Neuronal stem cell (in vitro differentiated cells): ENCODE measurements around the gene STARD7.

Experiments
- DNase-seq: peaks from one replicate; pipeline ENCODE4 v3.0.0-alpha.2; 2013; ENCODE audit warnings: low spot score
- H2AFZ ChIP-seq: one replicate; pipeline ENCODE4 v1.6.1; 2013; ENCODE audit warnings: mild to moderate bottlenecking, low read length, inconsistent platforms
- H2AK5ac ChIP-seq: 2 replicates; pipeline ENCODE4 v1.6.1; 2013; ENCODE audit warnings: low read depth, mild to moderate bottlenecking, inconsistent platforms, low read length, moderate library complexity, mixed read lengths
- H2BK120ac ChIP-seq: 2 replicates; pipeline ENCODE4 v1.6.1; 2013; ENCODE audit warnings: low read depth, mild to moderate bottlenecking, inconsistent platforms, low read length, moderate library complexity, mixed read lengths
- H2BK12ac ChIP-seq: one replicate; pipeline ENCODE4 v1.6.1; 2013; ENCODE audit warnings: low read length, inconsistent platforms
- H2BK15ac ChIP-seq: 2 replicates; pipeline ENCODE4 v1.6.1; 2013; ENCODE audit warnings: mild to moderate bottlenecking, low read length, inconsistent platforms, mixed read lengths
- H2BK5ac ChIP-seq: one replicate; pipeline ENCODE4 v1.6.1; 2013; ENCODE audit warnings: inconsistent platforms, mild to moderate bottlenecking, low read length, moderate library complexity
- H3K14ac ChIP-seq: one replicate; pipeline ENCODE4 v1.6.1; 2013; ENCODE audit warnings: low read length, inconsistent platforms
- H3K18ac ChIP-seq: 2 replicates; pipeline ENCODE4 v1.6.1; 2013; ENCODE audit warnings: low read length, inconsistent platforms
- H3K23ac ChIP-seq: 2 replicates; pipeline ENCODE4 v1.6.1; 2013; ENCODE audit warnings: low read depth, mild to moderate bottlenecking, mixed read lengths, low read length, inconsistent platforms; ENCODE audit not compliant: poor library complexity
- H3K27ac ChIP-seq: replicated peaks from 3 replicates; pipeline ENCODE4 v1.5.1; 2013; ENCODE audit warnings: low read length, inconsistent platforms
- H3K27me3 ChIP-seq, 3 experiments: 2 replicates each; pipeline ENCODE4 v1.6.1; 2013; ENCODE audit warnings: low read length in 3 of 3, mild to moderate bottlenecking in 2 of 3, inconsistent platforms in 1 of 3, low read depth in 1 of 3, mixed read lengths in 1 of 3, moderate library complexity in 1 of 3; ENCODE audit not compliant: control insufficient read depth in 3 of 3, insufficient read depth in 3 of 3
- H3K36me3 ChIP-seq, 2 donors: replicated peaks in 1 of 2; 2 replicates each; pipeline ENCODE4 v1.6.1; 2013; ENCODE audit warnings: low read length in 2 of 2; ENCODE audit not compliant: control insufficient read depth in 2 of 2, insufficient read depth in 2 of 2
- H3K4ac ChIP-seq: 2 replicates; pipeline ENCODE4 v1.6.1; 2013; ENCODE audit warnings: inconsistent platforms, mild to moderate bottlenecking, low read length, moderate library complexity
- H3K4me1 ChIP-seq, 2 donors: 1 replicate in 1 of 2; 2 replicates in 1 of 2; pipeline ENCODE4 v1.6.1; 2013; ENCODE audit warnings: low read length in 2 of 2, low read depth in 1 of 2; ENCODE audit not compliant: control insufficient read depth in 2 of 2, insufficient read depth in 1 of 2
- H3K4me2 ChIP-seq: one replicate; pipeline ENCODE4 v1.6.1; 2013; ENCODE audit warnings: mild to moderate bottlenecking, low read length, inconsistent platforms; ENCODE audit not compliant: insufficient read depth, poor library complexity, severe bottlenecking
- H3K4me3 ChIP-seq, 2 donors: 2 replicates each; pipeline ENCODE4 v1.5.1; 2013; ENCODE audit warnings: low read length in 2 of 2, mild to moderate bottlenecking in 2 of 2, inconsistent platforms in 1 of 2, moderate library complexity in 1 of 2
- H3K79me1 ChIP-seq: one replicate; pipeline ENCODE4 v1.6.1; 2013; ENCODE audit warnings: low read depth, mild to moderate bottlenecking, inconsistent platforms, low read length, moderate library complexity
- H3K9ac ChIP-seq: one replicate; pipeline ENCODE4 v1.6.1; 2013; ENCODE audit warnings: mild to moderate bottlenecking, low read depth, low read length, inconsistent platforms; ENCODE audit not compliant: poor library complexity
- H3K9me3 ChIP-seq, 2 donors: replicated peaks in 1 of 2; 2 replicates each; pipeline versions ENCODE3 to v1.6.1; 2013; ENCODE audit warnings: low read length in 2 of 2, mild to moderate bottlenecking in 2 of 2, inconsistent platforms in 1 of 2, low read depth in 1 of 2, mixed read lengths in 1 of 2, moderate library complexity in 1 of 2; ENCODE audit not compliant: control insufficient read depth in 2 of 2, insufficient read depth in 1 of 2
- H4K8ac ChIP-seq: one replicate; pipeline ENCODE4 v1.6.1; 2013; ENCODE audit warnings: low read depth, mild to moderate bottlenecking, inconsistent platforms, low read length, moderate library complexity
- H4K91ac ChIP-seq: one replicate; pipeline ENCODE4 v1.6.1; 2013; ENCODE audit warnings: low read length, low read depth, mild to moderate bottlenecking, inconsistent platforms; ENCODE audit not compliant: poor library complexity
- WGBS, 2 donors: extraction: QIAGEN DNeasy Blood & Tissue Kit; methylation state at CpG; one replicate each; pipeline ENCODE4 v1.1.7; 2013; ENCODE audit warnings: missing lambda C conversion rate in 2 of 2, mixed read lengths in 1 of 2; ENCODE audit not compliant: insufficient read length in 2 of 2, insufficient replicate concordance in 1 of 2; ENCODE audit errors: extremely low coverage in 2 of 2; 5-methylcytosine and 5-hydroxymethylcytosine counted together

Gene STARD7

GRCh38 chr2:96238266-96238665 is 29.6 kb upstream of the STARD7 start:
- Histone ChIP-seq H3K18ac (no peak overlapping the region), H3K79me1 (no peaks in the 10 kb centered on the region), H3K27ac (no peak overlapping the region), H3K9me3 (no peaks in the 10 kb centered on the region), H3K4me2 (no peak overlapping the region), H4K91ac (no peak overlapping the region), H3K36me3 (no peaks in the 10 kb centered on the region), H2BK5ac (no peak overlapping the region), H2BK15ac (no peak overlapping the region), H2AK5ac (no peak overlapping the region), H2BK120ac (no peak overlapping the region), H4K8ac (no peak overlapping the region), H3K23ac (no peak overlapping the region), H3K4ac (no peak overlapping the region), H3K4me1 (peaks cover 0 to 4% of the 10 kb centered on the region in 2 donors), H2AFZ (no peak overlapping the region), H2BK12ac (no peak overlapping the region), H3K14ac (no peak overlapping the region), H3K4me3 (no peak overlapping the region), H3K27me3 (no peaks in the 10 kb centered on the region), H3K9ac (no peak overlapping the region)
- no peak for DNase-seq
- no CpG with 5 or more reads among the region's 3 CpGs for WGBS, 2 donors

GRCh38 chr2:96236882-96237281 is 28.3 kb upstream of the STARD7 start:
- no peak overlapping the region for H3K9ac ChIP-seq
- no peak overlapping the region for H2BK12ac ChIP-seq
- no peak overlapping the region for H4K8ac ChIP-seq
- no peak overlapping the region for H4K91ac ChIP-seq
- no peaks in the 10 kb centered on the region for H3K36me3 ChIP-seq
- WGBS, 2 donors, result no CpG with 5 or more reads among the region's 1 CpG
- H2AFZ ChIP-seq, result no peak overlapping the region
- no peaks in the 10 kb centered on the region for H3K79me1 ChIP-seq
- no peak overlapping the region for H2BK5ac ChIP-seq
- no peak overlapping the region for H3K4ac ChIP-seq
- H3K14ac ChIP-seq, result no peak overlapping the region
- H3K27me3 ChIP-seq, result no peaks in the 10 kb centered on the region
- H3K9me3 ChIP-seq, result no peaks in the 10 kb centered on the region
- peaks cover 0 to 4% of the 10 kb centered on the region in 2 donors for H3K4me1 ChIP-seq
- no peak overlapping the region for H3K4me3 ChIP-seq
- no peak overlapping the region for H2BK120ac ChIP-seq
- no peak for DNase-seq
- H3K4me2 ChIP-seq, result no peak overlapping the region
- H3K18ac ChIP-seq, result no peak overlapping the region
- no peak overlapping the region for H3K27ac ChIP-seq
- H3K23ac ChIP-seq, result no peak overlapping the region
- no peak overlapping the region for H2BK15ac ChIP-seq
- no peak overlapping the region for H2AK5ac ChIP-seq

- Histone ChIP-seq H3K18ac (no peak overlapping the region), H2AFZ (no peak overlapping the region), H3K9ac (no peak overlapping the region), H3K4me1 (peaks cover 0 to 4% of the 10 kb centered on the region in 2 donors), H3K4ac (no peak overlapping the region), H3K23ac (no peak overlapping the region), H2BK5ac (no peak overlapping the region), H3K4me2 (no peak overlapping the region), H3K79me1 (no peaks in the 10 kb centered on the region), H4K91ac (no peak overlapping the region), H2BK12ac (no peak overlapping the region), H3K27ac (no peak overlapping the region), H3K9me3 (no peaks in the 10 kb centered on the region), H4K8ac (no peak overlapping the region), H3K27me3 (no peaks in the 10 kb centered on the region), H3K4me3 (no peak overlapping the region), H2AK5ac (no peak overlapping the region), H2BK120ac (no peak overlapping the region), H2BK15ac (no peak overlapping the region), H3K14ac (no peak overlapping the region), H3K36me3 (no peaks in the 10 kb centered on the region)
- no peak for DNase-seq
- no CpG with 5 or more reads among the region's 4 CpGs for WGBS, 2 donors
These were observed 25.3 kb upstream of the STARD7 start for GRCh38 chr2:96233880-96234316.

- Histone ChIP-seq H3K27ac (no peak overlapping the region), H3K79me1 (no peaks in the 10 kb centered on the region), H3K36me3 (no peaks in the 10 kb centered on the region), H2AFZ (no peak overlapping the region), H3K9ac (no peak overlapping the region), H3K4me3 (no peak overlapping the region), H2AK5ac (no peak overlapping the region), H3K4ac (no peak overlapping the region), H4K91ac (no peak overlapping the region), H3K4me2 (no peak overlapping the region), H3K9me3 (no peaks in the 10 kb centered on the region), H4K8ac (no peak overlapping the region), H2BK12ac (no peak overlapping the region), H2BK15ac (no peak overlapping the region), H3K27me3 (no peaks in the 10 kb centered on the region), H3K23ac (no peak overlapping the region), H2BK120ac (no peak overlapping the region), H3K4me1 (peaks cover 0 to 4% of the 10 kb centered on the region in 2 donors), H2BK5ac (no peak overlapping the region), H3K18ac (no peak overlapping the region), H3K14ac (no peak overlapping the region)
- WGBS, 2 donors, result no CpG with 5 or more reads among the region's 6 CpGs
- no peak for DNase-seq
These were observed 24.8 kb upstream of the STARD7 start for GRCh38 chr2:96233436-96233835.
